GM20000 (cell line): ENCODE data around the gene MYOT.

Experiments used
- DNase-seq: peaks from one replicate; pipeline ENCODE4 v3.0.0; 2012; ENCODE audit warnings: low spot score
- TF ChIP-seq, protein P1 (sequence below): IDR thresholded peaks from 2 replicates; pipeline ENCODE4 v1.5.1; 2012; ENCODE audit warnings: mild to moderate bottlenecking, control low read depth; ENCODE audit errors: extremely low read depth, missing control alignments

The MYOT gene

DNA sequence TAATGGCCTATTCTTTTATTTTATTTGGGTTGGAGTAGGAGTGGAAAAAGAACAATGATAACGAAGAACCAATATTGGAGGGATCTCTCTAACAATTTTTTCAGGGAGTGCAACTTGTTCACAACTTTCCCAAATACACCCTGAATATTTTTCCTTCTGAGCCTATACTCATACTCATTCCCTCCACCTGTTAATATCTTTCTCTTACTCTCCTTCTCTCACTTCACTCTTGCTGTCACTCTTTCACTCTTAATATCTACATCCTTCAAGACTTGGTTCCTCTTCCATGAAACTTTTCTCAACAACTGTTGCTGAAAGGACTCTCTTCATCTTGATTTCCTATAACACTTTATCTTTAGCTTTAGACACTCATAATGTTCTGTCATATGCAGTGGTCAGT is 39.0 kb upstream of the MYOT start:
- TF ChIP-seq, protein P1, sequence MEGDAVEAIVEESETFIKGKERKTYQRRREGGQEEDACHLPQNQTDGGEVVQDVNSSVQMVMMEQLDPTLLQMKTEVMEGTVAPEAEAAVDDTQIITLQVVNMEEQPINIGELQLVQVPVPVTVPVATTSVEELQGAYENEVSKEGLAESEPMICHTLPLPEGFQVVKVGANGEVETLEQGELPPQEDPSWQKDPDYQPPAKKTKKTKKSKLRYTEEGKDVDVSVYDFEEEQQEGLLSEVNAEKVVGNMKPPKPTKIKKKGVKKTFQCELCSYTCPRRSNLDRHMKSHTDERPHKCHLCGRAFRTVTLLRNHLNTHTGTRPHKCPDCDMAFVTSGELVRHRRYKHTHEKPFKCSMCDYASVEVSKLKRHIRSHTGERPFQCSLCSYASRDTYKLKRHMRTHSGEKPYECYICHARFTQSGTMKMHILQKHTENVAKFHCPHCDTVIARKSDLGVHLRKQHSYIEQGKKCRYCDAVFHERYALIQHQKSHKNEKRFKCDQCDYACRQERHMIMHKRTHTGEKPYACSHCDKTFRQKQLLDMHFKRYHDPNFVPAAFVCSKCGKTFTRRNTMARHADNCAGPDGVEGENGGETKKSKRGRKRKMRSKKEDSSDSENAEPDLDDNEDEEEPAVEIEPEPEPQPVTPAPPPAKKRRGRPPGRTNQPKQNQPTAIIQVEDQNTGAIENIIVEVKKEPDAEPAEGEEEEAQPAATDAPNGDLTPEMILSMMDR = no peak
- no peak for DNase-seq

DNA sequence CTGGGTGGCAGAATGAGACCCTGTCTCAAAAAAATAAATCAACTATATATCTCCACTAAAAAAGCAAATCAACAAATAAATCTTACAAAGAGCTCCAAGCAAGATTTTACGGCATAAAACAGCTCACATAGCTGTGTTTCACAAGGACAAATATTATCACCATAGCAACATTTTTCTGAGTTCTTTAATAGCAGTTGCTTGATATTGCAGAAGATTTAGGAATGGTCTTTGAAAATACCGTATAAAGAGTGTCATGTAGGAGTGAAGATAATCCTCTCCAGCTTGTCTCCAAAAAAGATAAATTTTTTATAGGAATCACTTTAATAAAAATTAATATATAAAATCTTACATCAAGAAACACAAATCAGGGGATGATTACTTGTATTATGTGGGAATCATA is 36.6 kb upstream of the MYOT start:
- TF ChIP-seq, protein P1 = no peak
- no peak for DNase-seq

DNA sequence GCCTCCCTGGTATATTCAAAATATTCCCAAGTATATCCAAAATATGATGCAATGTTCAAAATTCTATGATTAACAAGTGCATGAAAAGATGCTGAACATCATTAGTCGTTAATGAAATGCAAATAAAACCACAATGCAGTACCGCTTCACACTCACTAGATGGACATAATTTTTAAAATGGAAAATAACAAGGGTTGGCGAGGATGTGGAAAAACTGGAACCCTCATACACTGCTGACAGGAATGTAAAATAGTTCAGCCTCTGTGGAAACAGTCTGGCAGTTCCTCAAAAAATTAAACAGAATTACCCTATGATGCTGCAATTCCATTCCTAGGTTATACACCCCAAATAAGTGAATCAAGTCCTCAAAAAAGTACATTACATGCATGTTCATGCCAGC is 36.1 kb upstream of the MYOT start:
- DNase-seq = no peak
- TF ChIP-seq, protein P1 = no peak

DNA sequence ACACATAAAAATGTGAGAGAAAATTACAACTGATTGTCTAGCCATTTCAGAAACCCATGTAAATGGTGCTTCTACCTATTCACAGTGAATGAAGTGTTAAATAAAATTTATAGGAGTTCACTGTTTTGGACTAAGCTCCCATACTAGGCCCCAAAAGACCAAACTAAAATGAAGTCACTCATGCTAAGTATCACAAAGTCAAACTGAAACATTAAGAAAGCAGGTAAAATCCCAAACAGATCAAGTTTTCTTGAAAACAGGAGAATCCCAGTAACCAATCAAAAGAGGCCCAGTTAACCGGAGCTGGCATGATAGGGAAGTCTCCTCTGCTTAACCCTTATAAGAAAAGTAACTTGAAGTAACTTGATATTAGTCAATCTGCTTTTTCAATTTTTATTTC is 35.2 kb upstream of the MYOT start:
- TF ChIP-seq, protein P1 = no peak
- no peak for DNase-seq

DNA sequence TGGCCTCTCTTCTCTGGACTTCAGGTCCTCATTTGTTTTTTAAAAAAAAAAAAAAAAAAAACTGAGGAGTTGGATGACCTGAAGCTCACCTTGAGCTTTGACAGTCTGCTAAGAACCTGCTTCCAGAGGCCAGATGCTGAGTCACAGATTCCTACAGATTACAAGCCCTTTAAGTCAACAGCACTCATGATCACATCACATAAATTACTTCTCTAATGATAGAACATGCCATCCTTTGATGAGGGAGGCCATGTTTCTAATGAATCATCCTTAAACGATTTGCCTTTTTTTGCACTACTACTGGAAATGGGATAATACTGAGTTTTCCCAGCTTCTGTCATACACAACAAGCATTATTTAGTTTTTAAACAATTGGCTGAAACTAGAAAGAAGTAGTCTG is 34.2 kb upstream of the MYOT start:
- no peak for DNase-seq
- TF ChIP-seq, protein P1 = no peak

DNA sequence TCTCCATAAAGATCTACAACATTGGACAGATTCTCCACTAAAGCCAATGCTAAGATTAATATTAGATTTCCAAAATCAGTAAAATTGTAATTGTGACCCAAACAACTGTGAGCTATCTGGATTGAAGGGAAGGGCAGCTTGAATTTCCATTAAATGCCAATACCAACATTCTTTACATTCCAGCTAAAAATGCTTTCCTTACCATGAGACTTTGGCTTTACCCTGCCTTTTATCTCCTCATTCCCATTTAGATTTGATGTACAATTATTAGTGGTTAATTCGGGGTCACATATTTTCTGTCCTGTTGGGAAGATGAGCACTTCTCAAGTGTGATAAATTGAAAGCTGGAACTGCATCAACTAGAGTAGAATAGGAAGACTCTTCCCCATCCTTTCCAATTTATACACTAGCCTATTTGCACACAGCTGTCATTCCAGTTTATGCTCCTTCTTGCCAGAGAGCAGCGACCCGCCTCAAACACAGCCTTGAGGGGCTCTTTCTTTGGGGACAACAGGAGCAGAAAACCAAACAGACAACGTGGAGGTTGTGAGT is 33.1 kb upstream of the MYOT start:
- TF ChIP-seq, protein P1 = no peak
- no peak for DNase-seq

DNA sequence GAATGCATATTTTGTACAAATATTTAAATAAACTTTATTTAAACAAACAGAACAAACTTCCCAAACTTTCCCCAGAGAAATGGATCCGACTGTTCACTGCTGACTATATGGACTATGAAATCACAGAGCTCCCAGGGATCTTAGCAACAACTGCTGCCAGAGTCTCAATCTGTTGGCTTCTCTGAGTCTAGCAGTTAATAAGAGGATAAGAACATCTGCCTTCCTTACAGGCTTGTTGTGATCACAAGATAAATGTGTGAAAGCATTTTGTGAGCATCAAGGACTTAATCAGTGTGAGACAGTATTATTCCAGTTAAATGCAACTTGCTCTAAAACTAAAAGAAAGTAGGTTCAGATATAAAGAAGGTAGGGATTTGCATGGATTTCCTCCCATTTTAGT is 31.4 kb upstream of the MYOT start:
- no peak for DNase-seq
- TF ChIP-seq, protein P1 = no peak
